Fibroblast of the aortic adventitia (primary cell): ENCODE data around the gene ANKH. TPM values are rescaled to one million over a fixed set of nuclear protein-coding genes. Genes with fewer than 3 reads are reported as not detected.
A peak's percentile ranks its signal among the peaks of the same experiment; 100 is the strongest.

Source experiments
- DNase-seq: peaks from one replicate; pipeline ENCODE4 v3.0.0-alpha.2; 2010; ENCODE audit warnings: low read depth
- H3K4me3 ChIP-seq: 2 replicates; pipeline ENCODE4 v1.5.1; 2011; ENCODE audit warnings: low read depth, mild to moderate bottlenecking, control low read depth, low read length, moderate library complexity
- CTCF ChIP-seq: IDR thresholded peaks from 2 replicates; pipeline ENCODE4 v1.5.1; 2011; ENCODE audit warnings: mild to moderate bottlenecking, low read length, control low read depth, inconsistent platforms; ENCODE audit not compliant: insufficient read depth
- total RNA-seq: library from RNA; depleted of rRNA; stranded (reverse); fragments of >200 nt; gene quantifications from 2 replicates; pipeline ENCODE4 v1.2.3, GENCODE V29; 2012; ENCODE audit warnings: low replicate concordance

Gene ANKH
- total RNA-seq, 1 donor = 82.2 TPM

GRCh38 chr5:14720236-14720923, 151.2 kb downstream of the ANKH start:
- peak; percentile 66 for DNase-seq
- TF ChIP-seq CTCF = no peak
- H3K4me3 ChIP-seq = no peak overlapping the region

DNA sequence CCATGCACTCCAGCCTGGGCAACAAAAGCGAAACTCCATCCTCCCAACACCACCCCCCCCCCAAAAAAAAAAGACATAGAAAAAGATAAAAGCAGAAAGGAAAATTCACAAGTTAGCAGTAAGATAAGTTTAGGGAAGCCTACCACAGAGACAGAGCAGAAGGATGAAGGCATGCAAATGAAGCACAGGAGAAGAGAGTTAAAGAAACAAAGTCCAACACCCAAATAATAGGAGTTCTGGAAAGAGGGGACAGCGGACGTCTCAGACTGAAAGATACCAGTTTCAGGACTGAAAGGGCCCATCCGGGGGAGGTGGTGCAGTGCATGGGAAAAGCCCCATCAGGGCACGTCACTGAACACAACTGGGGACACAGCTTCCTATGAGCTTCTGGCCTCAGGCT, 152.8 kb downstream of the ANKH start:
- no peak overlapping the region for H3K4me3 ChIP-seq
- no peak for TF ChIP-seq CTCF
- DNase-seq = no peak

GRCh38 chr5:14716755-14717752, 154.5 kb downstream of the ANKH start:
- no peak for TF ChIP-seq CTCF
- no peak overlapping the region for H3K4me3 ChIP-seq
- no peak for DNase-seq

DNA sequence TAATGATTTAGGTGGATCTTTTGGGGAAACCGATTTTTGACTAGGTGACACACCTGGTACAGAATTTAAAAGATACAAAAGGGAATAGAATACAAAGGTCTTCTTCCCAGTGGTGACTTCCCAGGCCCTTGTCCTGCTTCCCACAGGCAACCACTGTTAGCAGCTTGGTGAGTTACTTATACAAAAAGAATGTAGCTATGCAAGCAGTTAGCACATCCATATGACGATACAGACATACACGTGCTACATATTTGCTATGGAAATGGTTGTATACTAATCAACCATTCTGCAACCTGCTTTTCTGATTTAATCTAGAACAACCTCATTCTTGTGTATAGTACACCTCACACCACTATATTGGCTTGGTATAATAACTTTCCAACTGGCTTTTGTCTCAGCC, 156.1 kb downstream of the ANKH start:
- DNase-seq = no peak
- H3K4me3 ChIP-seq = no peak overlapping the region
- TF ChIP-seq CTCF = no peak

DNA sequence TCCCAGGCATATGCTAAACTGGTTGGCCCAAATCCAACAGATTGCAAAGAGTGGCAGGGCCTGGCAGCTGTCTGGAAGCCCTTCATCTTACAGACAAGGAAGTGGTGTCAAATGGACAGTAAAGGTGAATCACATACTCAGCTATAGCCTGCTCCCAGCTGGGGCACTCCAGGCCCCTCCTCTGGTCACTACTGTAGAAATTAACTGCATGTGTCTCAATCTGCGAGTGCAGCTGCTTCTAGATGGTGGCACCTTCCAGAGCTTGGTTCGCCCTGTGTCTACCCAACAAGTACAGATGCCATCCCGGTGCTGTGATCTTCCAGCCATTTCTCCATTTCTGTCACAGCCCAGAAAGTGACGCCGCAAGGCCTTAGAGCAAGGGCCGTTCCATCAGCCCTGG, 156.9 kb downstream of the ANKH start:
- DNase-seq = no peak
- H3K4me3 ChIP-seq = no peak overlapping the region
- no peak for TF ChIP-seq CTCF

DNA sequence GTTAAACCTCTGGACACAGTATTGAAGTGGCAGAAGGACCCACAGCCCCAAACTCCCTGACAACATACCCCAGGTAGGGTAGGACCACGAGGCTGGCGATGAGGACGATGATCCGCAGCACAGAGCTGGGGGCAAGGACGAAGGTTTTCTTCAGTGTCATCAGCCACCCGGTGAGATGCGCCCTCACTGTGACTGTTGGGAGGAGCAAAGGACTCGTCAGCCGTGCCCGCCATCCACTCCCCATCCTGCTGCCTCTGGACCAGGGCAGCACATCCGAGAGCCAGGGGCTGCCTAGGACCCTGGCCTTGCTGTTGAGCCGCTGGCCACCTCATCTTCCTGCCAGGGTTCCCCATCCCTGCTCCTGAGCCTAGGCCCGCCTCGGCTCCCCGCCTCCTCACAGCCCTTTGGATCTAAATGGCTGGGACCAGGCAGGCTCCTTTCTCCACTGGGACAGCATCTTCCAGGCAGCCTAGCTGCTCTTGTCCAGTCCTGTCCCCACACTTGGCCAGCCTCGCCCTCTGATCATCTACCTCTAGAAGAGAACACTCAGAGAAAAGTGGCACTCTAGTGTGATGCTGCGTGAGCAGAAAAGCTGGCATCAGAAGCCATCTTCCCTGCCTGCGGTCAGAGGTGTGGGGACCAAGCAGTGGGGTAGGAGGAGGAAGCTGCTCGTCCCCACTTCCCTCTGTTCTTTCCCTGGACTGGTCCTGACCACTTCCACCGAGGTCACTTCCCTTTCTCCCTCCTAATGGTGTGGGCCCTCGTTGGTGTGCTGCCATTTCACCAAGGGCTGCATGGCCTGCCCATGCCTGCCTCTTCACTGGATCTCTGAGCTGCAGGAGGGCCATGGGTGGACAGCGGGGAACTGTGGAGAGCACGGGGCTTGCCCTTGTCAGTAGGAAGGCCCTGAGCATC, 157.8 kb downstream of the ANKH start:
- DNase-seq = no peak
- TF ChIP-seq CTCF = no peak
- no peak overlapping the region for H3K4me3 ChIP-seq
